HEK293 (cell line): ENCODE data around the gene FAM227B.

Source experiments
- CTCF ChIA-PET: fragments of 350-600 bp; formaldehyde crosslinking; extraction: SDS; loops from one replicate; lab custom pipeline; 2021; ENCODE audit warnings: antibody characterized with exemption; lab: Yijun Ruan, JAX
- POLR2A ChIA-PET: fragments of 300-600 bp; formaldehyde crosslinking; extraction: SDS; loops from one replicate; lab custom pipeline; 2020; ENCODE audit warnings: antibody characterized with exemption, inconsistent platforms; lab: Yijun Ruan, JAX
- H3K27ac ChIP-seq: fragments of 200-500 bp; sonication (Bioruptor generic); 2 replicates; pipeline ENCODE4 v1.5.1; 2014; ENCODE audit warnings: low read depth, low read length, control low read depth, inconsistent platforms; ENCODE audit errors: extremely low read depth
- H3K36me3 ChIP-seq, 2 experiments: fragments of 200-500 bp in 1 of 2; sonication (Bioruptor generic) in 1 of 2; 1 replicate in 1 of 2; 2 replicates in 1 of 2; pipeline ENCODE4 v1.5.1; 2014 to 2017; ENCODE audit warnings: inconsistent platforms in 2 of 2, low read length in 2 of 2; ENCODE audit not compliant: control insufficient read depth in 2 of 2, insufficient read depth in 1 of 2
- H3K4me1 ChIP-seq: fragments of 200-500 bp; sonication (Bioruptor generic); 2 replicates; pipeline ENCODE4 v1.5.1; 2014; ENCODE audit warnings: mild to moderate bottlenecking, low read length, inconsistent platforms; ENCODE audit not compliant: control insufficient read depth, insufficient read depth
- H3K4me3 ChIP-seq: 2 replicates; pipeline ENCODE4 v1.5.1; 2011; ENCODE audit warnings: low read depth, mild to moderate bottlenecking, control low read depth, low read length, moderate library complexity
- H3K9me3 ChIP-seq: fragments of 200-500 bp; sonication (Bioruptor generic); 2 replicates; pipeline ENCODE4 v1.5.1; 2014; ENCODE audit warnings: low read depth, low read length, inconsistent platforms; ENCODE audit not compliant: control insufficient read depth, insufficient read depth
- KLF16 ChIP-seq: fragments of 450-650 bp; formaldehyde crosslinking; IDR thresholded peaks from 2 replicates; pipeline ENCODE4 v1.5.1; 2017; ENCODE audit warnings: missing biosample characterization, missing genetic modification characterization
- SCRT1 ChIP-seq: fragments of 450-650 bp; formaldehyde crosslinking; IDR thresholded peaks from 2 replicates; pipeline ENCODE4 v1.5.1; 2016; ENCODE audit warnings: missing biosample characterization, missing genetic modification characterization, borderline replicate concordance
- SP3 ChIP-seq: fragments of 450-650 bp; formaldehyde crosslinking; IDR thresholded peaks from 2 replicates; pipeline ENCODE4 v1.5.1; 2016; ENCODE audit warnings: missing biosample characterization, missing genetic modification characterization
- ZBTB1 ChIP-seq: fragments of 450-650 bp; formaldehyde crosslinking; IDR thresholded peaks from 2 replicates; pipeline ENCODE4 v1.5.1; 2016; ENCODE audit warnings: missing biosample characterization, missing genetic modification characterization
- ZFP37 ChIP-seq: fragments of 450-650 bp; formaldehyde crosslinking; IDR thresholded peaks from 2 replicates; pipeline ENCODE4 v1.5.1; 2016; ENCODE audit warnings: missing biosample characterization, missing genetic modification characterization
- ZFP41 ChIP-seq: fragments of 450-650 bp; formaldehyde crosslinking; IDR thresholded peaks from 2 replicates; pipeline ENCODE4 v1.5.1; 2016; ENCODE audit warnings: missing biosample characterization, missing genetic modification characterization, borderline replicate concordance
- ZNF10 ChIP-seq: fragments of 450-650 bp; formaldehyde crosslinking; IDR thresholded peaks from 2 replicates; pipeline ENCODE4 v1.5.1; 2017; ENCODE audit warnings: missing biosample characterization, missing genetic modification characterization
- ZNF221 ChIP-seq: fragments of 450-650 bp; formaldehyde crosslinking; IDR thresholded peaks from 2 replicates; pipeline ENCODE4 v1.5.1; 2017; ENCODE audit warnings: missing biosample characterization, missing genetic modification characterization, borderline replicate concordance
- ZNF248 ChIP-seq: fragments of 450-650 bp; formaldehyde crosslinking; IDR thresholded peaks from 2 replicates; pipeline ENCODE4 v1.5.1; 2017; ENCODE audit warnings: missing biosample characterization, missing genetic modification characterization
- ZNF366 ChIP-seq: fragments of 450-650 bp; formaldehyde crosslinking; conservative IDR thresholded peaks from 2 replicates; pipeline ENCODE4 v1.5.1; 2016; ENCODE audit warnings: missing biosample characterization, missing genetic modification characterization
- ZNF548 ChIP-seq: fragments of 450-650 bp; formaldehyde crosslinking; IDR thresholded peaks from 2 replicates; pipeline ENCODE4 v1.5.1; 2016; ENCODE audit warnings: missing biosample characterization, missing genetic modification characterization
- ZNF558 ChIP-seq: fragments of 450-650 bp; formaldehyde crosslinking; IDR thresholded peaks from 2 replicates; pipeline ENCODE4 v1.5.1; 2016; ENCODE audit warnings: missing biosample characterization, missing genetic modification characterization
- ZNF639 ChIP-seq: fragments of 450-650 bp; formaldehyde crosslinking; IDR thresholded peaks from 2 replicates; pipeline ENCODE4 v1.5.1; 2016; ENCODE audit warnings: missing biosample characterization, missing genetic modification characterization
- ZNF670 ChIP-seq: fragments of 450-650 bp; formaldehyde crosslinking; IDR thresholded peaks from 2 replicates; pipeline ENCODE4 v1.5.1; 2016; ENCODE audit warnings: missing biosample characterization, missing genetic modification characterization, low read depth
- ZNF701 ChIP-seq: fragments of 450-650 bp; formaldehyde crosslinking; IDR thresholded peaks from 2 replicates; pipeline ENCODE4 v1.5.1; 2016; ENCODE audit warnings: missing biosample characterization, missing genetic modification characterization
- TF ChIP-seq, protein P1 (sequence below): fragments of 450-650 bp; formaldehyde crosslinking; IDR thresholded peaks from 2 replicates; pipeline ENCODE4 v1.5.1; 2016; ENCODE audit warnings: missing biosample characterization, missing genetic modification characterization
- TF ChIP-seq, protein P2 (sequence below): fragments of 450-650 bp; formaldehyde crosslinking; IDR thresholded peaks from 2 replicates; pipeline ENCODE4 v1.5.0; 2017; ENCODE audit warnings: missing biosample characterization, missing genetic modification characterization, borderline replicate concordance
- TF ChIP-seq, protein P3 (sequence below): fragments of 450-650 bp; formaldehyde crosslinking; conservative IDR thresholded peaks from 2 replicates; pipeline ENCODE4 v1.5.1; 2016; ENCODE audit warnings: low read depth, missing biosample characterization, missing genetic modification characterization
- TF ChIP-seq, protein P4 (sequence below): fragments of 450-650 bp; formaldehyde crosslinking; IDR thresholded peaks from 2 replicates; pipeline ENCODE4 v1.5.1; 2016; ENCODE audit warnings: missing biosample characterization, missing genetic modification characterization

FAM227B gene

GRCh38 chr15:49464522-49464921 lies 156.1 kb downstream of the FAM227B start (continued):
- no peak for TF ChIP-seq SCRT1 (tag by site-specific recombination)
- TF ChIP-seq, protein P1, sequence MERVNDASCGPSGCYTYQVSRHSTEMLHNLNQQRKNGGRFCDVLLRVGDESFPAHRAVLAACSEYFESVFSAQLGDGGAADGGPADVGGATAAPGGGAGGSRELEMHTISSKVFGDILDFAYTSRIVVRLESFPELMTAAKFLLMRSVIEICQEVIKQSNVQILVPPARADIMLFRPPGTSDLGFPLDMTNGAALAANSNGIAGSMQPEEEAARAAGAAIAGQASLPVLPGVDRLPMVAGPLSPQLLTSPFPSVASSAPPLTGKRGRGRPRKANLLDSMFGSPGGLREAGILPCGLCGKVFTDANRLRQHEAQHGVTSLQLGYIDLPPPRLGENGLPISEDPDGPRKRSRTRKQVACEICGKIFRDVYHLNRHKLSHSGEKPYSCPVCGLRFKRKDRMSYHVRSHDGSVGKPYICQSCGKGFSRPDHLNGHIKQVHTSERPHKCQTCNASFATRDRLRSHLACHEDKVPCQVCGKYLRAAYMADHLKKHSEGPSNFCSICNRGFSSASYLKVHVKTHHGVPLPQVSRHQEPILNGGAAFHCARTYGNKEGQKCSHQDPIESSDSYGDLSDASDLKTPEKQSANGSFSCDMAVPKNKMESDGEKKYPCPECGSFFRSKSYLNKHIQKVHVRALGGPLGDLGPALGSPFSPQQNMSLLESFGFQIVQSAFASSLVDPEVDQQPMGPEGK = no peak
- TF ChIP-seq KLF16 = no peak
- TF ChIP-seq ZFP41 (tag by site-specific recombination) = no peak

GRCh38 chr15:49462232-49462844 lies 158.3 kb downstream of the FAM227B start:
- H3K36me3 ChIP-seq = no peaks in the 10 kb centered on the region
- ChIA-PET CTCF (interaction anchor here (1.1 kb wide), 1 partner anchor 10 kb away, joined by 3 read pairs; no protein-coding TSS in a partner anchor), POLR2A (no interaction called here)
- H3K4me1 ChIP-seq = no peaks in the 10 kb centered on the region
- no peak overlapping the region for H3K4me3 ChIP-seq
- no peak overlapping the region for H3K27ac ChIP-seq
- no peaks in the 10 kb centered on the region for H3K9me3 ChIP-seq
- TF ChIP-seq ZNF10 (tag by site-specific recombination) (no peak), ZFP41 (tag by site-specific recombination) (no peak), SP3 (no peak), ZBTB1 (tag by site-specific recombination) (no peak), ZNF221 (tag by site-specific recombination) (no peak), ZNF366 (tag by site-specific recombination) (no peak), ZNF248 (tag by site-specific recombination) (no peak), ZNF670 (tag by site-specific recombination) (no peak), ZNF701 (tag by site-specific recombination) (no peak), ZNF639 (no peak), KLF16 (no peak), ZNF558 (tag by site-specific recombination) (no peak), ZFP37 (no peak), ZNF548 (no peak)
- TF ChIP-seq, protein P1 = no peak
- TF ChIP-seq, protein P2, sequence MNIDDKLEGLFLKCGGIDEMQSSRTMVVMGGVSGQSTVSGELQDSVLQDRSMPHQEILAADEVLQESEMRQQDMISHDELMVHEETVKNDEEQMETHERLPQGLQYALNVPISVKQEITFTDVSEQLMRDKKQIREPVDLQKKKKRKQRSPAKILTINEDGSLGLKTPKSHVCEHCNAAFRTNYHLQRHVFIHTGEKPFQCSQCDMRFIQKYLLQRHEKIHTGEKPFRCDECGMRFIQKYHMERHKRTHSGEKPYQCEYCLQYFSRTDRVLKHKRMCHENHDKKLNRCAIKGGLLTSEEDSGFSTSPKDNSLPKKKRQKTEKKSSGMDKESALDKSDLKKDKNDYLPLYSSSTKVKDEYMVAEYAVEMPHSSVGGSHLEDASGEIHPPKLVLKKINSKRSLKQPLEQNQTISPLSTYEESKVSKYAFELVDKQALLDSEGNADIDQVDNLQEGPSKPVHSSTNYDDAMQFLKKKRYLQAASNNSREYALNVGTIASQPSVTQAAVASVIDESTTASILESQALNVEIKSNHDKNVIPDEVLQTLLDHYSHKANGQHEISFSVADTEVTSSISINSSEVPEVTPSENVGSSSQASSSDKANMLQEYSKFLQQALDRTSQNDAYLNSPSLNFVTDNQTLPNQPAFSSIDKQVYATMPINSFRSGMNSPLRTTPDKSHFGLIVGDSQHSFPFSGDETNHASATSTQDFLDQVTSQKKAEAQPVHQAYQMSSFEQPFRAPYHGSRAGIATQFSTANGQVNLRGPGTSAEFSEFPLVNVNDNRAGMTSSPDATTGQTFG (tag by site-specific recombination) = no peak
- TF ChIP-seq, protein P3, sequence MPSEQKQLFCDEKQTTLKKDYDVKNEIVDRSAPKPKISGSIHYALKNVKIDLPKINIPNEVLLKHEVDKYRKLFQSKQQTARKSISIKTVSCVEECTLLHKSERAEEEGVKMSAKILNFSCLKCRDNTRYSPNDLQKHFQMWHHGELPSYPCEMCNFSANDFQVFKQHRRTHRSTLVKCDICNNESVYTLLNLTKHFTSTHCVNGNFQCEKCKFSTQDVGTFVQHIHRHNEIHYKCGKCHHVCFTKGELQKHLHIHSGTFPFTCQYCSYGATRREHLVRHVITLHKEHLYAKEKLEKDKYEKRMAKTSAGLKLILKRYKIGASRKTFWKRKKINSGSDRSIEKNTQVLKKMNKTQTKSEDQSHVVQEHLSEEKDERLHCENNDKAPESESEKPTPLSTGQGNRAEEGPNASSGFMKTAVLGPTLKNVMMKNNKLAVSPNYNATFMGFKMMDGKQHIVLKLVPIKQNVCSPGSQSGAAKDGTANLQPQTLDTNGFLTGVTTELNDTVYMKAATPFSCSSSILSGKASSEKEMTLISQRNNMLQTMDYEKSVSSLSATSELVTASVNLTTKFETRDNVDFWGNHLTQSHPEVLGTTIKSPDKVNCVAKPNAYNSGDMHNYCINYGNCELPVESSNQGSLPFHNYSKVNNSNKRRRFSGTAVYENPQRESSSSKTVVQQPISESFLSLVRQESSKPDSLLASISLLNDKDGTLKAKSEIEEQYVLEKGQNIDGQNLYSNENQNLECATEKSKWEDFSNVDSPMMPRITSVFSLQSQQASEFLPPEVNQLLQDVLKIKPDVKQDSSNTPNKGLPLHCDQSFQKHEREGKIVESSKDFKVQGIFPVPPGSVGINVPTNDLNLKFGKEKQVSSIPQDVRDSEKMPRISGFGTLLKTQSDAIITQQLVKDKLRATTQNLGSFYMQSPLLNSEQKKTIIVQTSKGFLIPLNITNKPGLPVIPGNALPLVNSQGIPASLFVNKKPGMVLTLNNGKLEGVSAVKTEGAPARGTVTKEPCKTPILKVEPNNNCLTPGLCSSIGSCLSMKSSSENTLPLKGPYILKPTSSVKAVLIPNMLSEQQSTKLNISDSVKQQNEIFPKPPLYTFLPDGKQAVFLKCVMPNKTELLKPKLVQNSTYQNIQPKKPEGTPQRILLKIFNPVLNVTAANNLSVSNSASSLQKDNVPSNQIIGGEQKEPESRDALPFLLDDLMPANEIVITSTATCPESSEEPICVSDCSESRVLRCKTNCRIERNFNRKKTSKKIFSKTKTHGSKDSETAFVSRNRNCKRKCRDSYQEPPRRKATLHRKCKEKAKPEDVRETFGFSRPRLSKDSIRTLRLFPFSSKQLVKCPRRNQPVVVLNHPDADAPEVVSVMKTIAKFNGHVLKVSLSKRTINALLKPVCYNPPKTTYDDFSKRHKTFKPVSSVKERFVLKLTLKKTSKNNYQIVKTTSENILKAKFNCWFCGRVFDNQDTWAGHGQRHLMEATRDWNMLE (tag by site-specific recombination) = no peak
- TF ChIP-seq, protein P4, sequence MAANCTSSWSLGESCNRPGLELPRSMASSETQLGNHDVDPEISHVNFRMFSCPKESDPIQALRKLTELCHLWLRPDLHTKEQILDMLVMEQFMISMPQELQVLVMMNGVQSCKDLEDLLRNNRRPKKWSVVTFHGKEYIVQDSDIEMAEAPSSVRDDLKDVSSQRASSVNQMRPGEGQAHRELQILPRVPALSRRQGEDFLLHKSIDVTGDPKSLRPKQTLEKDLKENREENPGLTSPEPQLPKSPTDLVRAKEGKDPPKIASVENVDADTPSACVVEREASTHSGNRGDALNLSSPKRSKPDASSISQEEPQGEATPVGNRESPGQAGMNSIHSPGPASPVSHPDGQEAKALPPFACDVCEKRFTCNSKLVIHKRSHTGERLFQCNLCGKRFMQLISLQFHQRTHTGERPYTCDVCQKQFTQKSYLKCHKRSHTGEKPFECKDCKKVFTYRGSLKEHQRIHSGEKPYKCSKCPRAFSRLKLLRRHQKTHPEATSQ = no peak
